HPDE6-E6E7 (cell line): ENCODE data around the gene EXD3.
"Not testable (repeated sequence)": the region's sequence is repeated elsewhere in the genome, so short reads cannot be mapped to it uniquely, and the experiment has no call there.

ENCODE experiments used
- DNase-seq: peaks from one replicate; pipeline ENCODE4 v3.0.0; 2011; ENCODE audit warnings: missing footprints; ENCODE audit errors: extremely low spot score

EXD3 gene

GRCh38 chr9:137379761-137380161 is 43.2 kb downstream of the EXD3 start:
- no peak for DNase-seq

GRCh38 chr9:137378688-137379410 is 44.1 kb downstream of the EXD3 start:
- not testable (repeated sequence) for DNase-seq

GRCh38 chr9:137376386-137376785 is 46.6 kb downstream of the EXD3 start:
- no peak for DNase-seq

GRCh38 chr9:137375321-137376058 is 47.5 kb downstream of the EXD3 start:
- no peak for DNase-seq

GRCh38 chr9:137374131-137374845 is 48.7 kb downstream of the EXD3 start:
- DNase-seq: no peak

- DNase-seq: no peak
Measured at GRCh38 chr9:137373611-137373980, 49.4 kb downstream of the EXD3 start.

GRCh38 chr9:137372693-137373610 is 50.0 kb downstream of the EXD3 start:
- DNase-seq: no peak

- DNase-seq: no peak
Measured at GRCh38 chr9:137371946-137372651, 50.9 kb downstream of the EXD3 start.

GRCh38 chr9:137371521-137371941 is 51.4 kb downstream of the EXD3 start:
- no peak for DNase-seq

- DNase-seq: no peak
Measured at GRCh38 chr9:137370865-137371520, 52.0 kb downstream of the EXD3 start.

- no peak for DNase-seq
Measured at GRCh38 chr9:137369911-137370764, 52.8 kb downstream of the EXD3 start.

GRCh38 chr9:137369061-137369787 is 53.7 kb downstream of the EXD3 start:
- DNase-seq: no peak

GRCh38 chr9:137368431-137369035 is 54.4 kb downstream of the EXD3 start:
- DNase-seq: no peak

GRCh38 chr9:137367506-137368430 is 55.2 kb downstream of the EXD3 start:
- no peak for DNase-seq

- DNase-seq: no peak
Measured at GRCh38 chr9:137366891-137367381, 56.0 kb downstream of the EXD3 start.

GRCh38 chr9:137366445-137366810 is 56.5 kb downstream of the EXD3 start:
- no peak for DNase-seq
